ENCODE measurements around the gene SPATA45. TPM values are rescaled to one million over a fixed set of nuclear protein-coding genes. Genes with fewer than 3 reads are reported as not detected.
A peak's percentile ranks its signal among the peaks of the same experiment; 100 is the strongest.

The SPATA45 gene
- total RNA-seq, 1 donor from 2014 or later: not detected

- H3K27ac Mint-ChIP-seq: no peak overlapping the region
- no peaks in the 10 kb centered on the region for H3K27me3 Mint-ChIP-seq
- no peaks in the 10 kb centered on the region for H3K9me3 Mint-ChIP-seq (ENCODE audit: low read depth)
- peaks cover 3% of the 10 kb centered on the region for H3K4me1 Mint-ChIP-seq (ENCODE audit: low read depth)
- no peak overlapping the region for H3K4me3 Mint-ChIP-seq (ENCODE audit: low read depth)
- no peak for DNase-seq (ENCODE audit: low spot score, unreplicated experiment)
- H3K36me3 Mint-ChIP-seq (ENCODE audit: insufficient read depth): peaks cover 22% of the 10 kb centered on the region
- TF ChIP-seq CTCF (IDR thresholded peaks at IDR 0.05; ENCODE audit: unreplicated experiment): no peak
These were observed 63.5 kb downstream of the SPATA45 start for GRCh38 chr1:212783976-212784375.

GRCh38 chr1:212782422-212783154, 64.9 kb downstream of the SPATA45 start:
- peaks cover 31% of the 10 kb centered on the region for H3K36me3 Mint-ChIP-seq (ENCODE audit: insufficient read depth)
- H3K4me1 Mint-ChIP-seq (ENCODE audit: low read depth): no peaks in the 10 kb centered on the region
- peak overlapping the region; percentile 7 for H3K27ac Mint-ChIP-seq
- DNase-seq (ENCODE audit: low spot score, unreplicated experiment): no peak
- H3K9me3 Mint-ChIP-seq (ENCODE audit: low read depth): peaks cover 4% of the 10 kb centered on the region
- peak; percentile 69 for TF ChIP-seq CTCF (IDR thresholded peaks at IDR 0.05; ENCODE audit: unreplicated experiment)
- no peak overlapping the region for H3K4me3 Mint-ChIP-seq (ENCODE audit: low read depth)
- no peaks in the 10 kb centered on the region for H3K27me3 Mint-ChIP-seq

GRCh38 chr1:212781225-212781624, 66.2 kb downstream of the SPATA45 start:
- Mint-ChIP-seq H3K4me1 (ENCODE audit: low read depth) (no peaks in the 10 kb centered on the region), H3K27me3 (no peaks in the 10 kb centered on the region), H3K27ac (no peak overlapping the region), H3K9me3 (ENCODE audit: low read depth) (peaks cover 4% of the 10 kb centered on the region), H3K36me3 (ENCODE audit: insufficient read depth) (peaks cover 32% of the 10 kb centered on the region), H3K4me3 (ENCODE audit: low read depth) (no peak overlapping the region)
- DNase-seq (ENCODE audit: low spot score, unreplicated experiment): no peak
- TF ChIP-seq CTCF (IDR thresholded peaks at IDR 0.05; ENCODE audit: unreplicated experiment): no peak

- H3K36me3 Mint-ChIP-seq (ENCODE audit: insufficient read depth): peaks cover 30% of the 10 kb centered on the region
- H3K27me3 Mint-ChIP-seq: no peaks in the 10 kb centered on the region
- no peak for DNase-seq (ENCODE audit: low spot score, unreplicated experiment)
These were observed 66.7 kb downstream of the SPATA45 start for GRCh38 chr1:212780759-212781158.

More at GRCh38 chr1:212780759-212781158, 66.7 kb downstream of the SPATA45 start:
- Mint-ChIP-seq H3K27ac (no peak overlapping the region), H3K9me3 (ENCODE audit: low read depth) (peaks cover 4% of the 10 kb centered on the region), H3K4me1 (ENCODE audit: low read depth) (no peaks in the 10 kb centered on the region), H3K4me3 (ENCODE audit: low read depth) (no peak overlapping the region)
- no peak for TF ChIP-seq CTCF (IDR thresholded peaks at IDR 0.05; ENCODE audit: unreplicated experiment)

Other genes with a start within 250 kb of the SPATA45 start
- gene ATF3, start 238.9 kb downstream of the SPATA45 start, total RNA-seq: 14.6 and 18.2 TPM in 2 replicates
- gene BATF3, start 147.8 kb downstream of the SPATA45 start, total RNA-seq: 0.53 and 0.55 TPM in 2 replicates
- 37.2 and 41.1 TPM in 2 replicates for gene NSL1, start 55.9 kb downstream of the SPATA45 start, total RNA-seq
- gene TATDN3, start 55.8 kb downstream of the SPATA45 start, total RNA-seq: 12.1 and 15.0 TPM in 2 replicates
- gene FLVCR1, start 10.6 kb upstream of the SPATA45 start, total RNA-seq: 27.0 and 31.4 TPM in 2 replicates
- gene VASH2, start 102.9 kb upstream of the SPATA45 start, total RNA-seq: 15.8 and 17.8 TPM in 2 replicates
- 50.3 and 50.6 TPM in 2 replicates for gene ANGEL2, start 168.2 kb upstream of the SPATA45 start, total RNA-seq
- 24.3 and 27.8 TPM in 2 replicates for gene RPS6KC1, start 203.6 kb upstream of the SPATA45 start, total RNA-seq